WI38 (cell line): ENCODE results near the gene CLSTN2.

ENCODE experiments used
- H3K4me3 ChIP-seq: 2 replicates; pipeline ENCODE4 v1.5.1; 2011; ENCODE audit warnings: low read depth, mild to moderate bottlenecking, control low read depth, low read length
- CTCF ChIP-seq: IDR thresholded peaks from 2 replicates; pipeline ENCODE4 v1.5.1; 2012; ENCODE audit warnings: low read depth, mild to moderate bottlenecking, control low read depth, low read length

CLSTN2 gene

GRCh38 chr3:140599496-140599895, 664.5 kb downstream of the CLSTN2 start:
- no peak overlapping the region for H3K4me3 ChIP-seq
- no peak for TF ChIP-seq CTCF

DNA sequence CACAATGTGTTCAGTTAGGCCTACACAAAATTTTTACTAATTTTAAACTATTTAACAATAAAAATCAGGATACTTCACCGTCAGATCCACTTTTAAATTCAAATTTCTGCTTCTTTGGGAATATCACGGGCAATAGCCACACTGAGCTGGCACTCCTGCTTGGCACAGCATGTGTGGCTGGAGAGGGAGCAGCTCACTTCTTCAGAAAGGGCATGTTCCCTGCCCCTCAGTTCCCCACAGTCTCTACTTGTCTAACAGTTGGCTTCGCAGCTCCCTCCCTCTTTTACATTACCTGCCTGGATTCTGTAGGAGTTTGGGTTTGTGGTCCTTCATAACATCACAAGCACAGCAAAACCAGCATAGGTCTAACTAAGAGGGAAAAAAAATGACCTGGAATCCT, 666.9 kb downstream of the CLSTN2 start:
- no peak for TF ChIP-seq CTCF
- H3K4me3 ChIP-seq = no peak overlapping the region

- H3K4me3 ChIP-seq = no peak overlapping the region
- no peak for TF ChIP-seq CTCF
Measured at GRCh38 chr3:140602781-140603180, 667.8 kb downstream of the CLSTN2 start.

- H3K4me3 ChIP-seq = no peak overlapping the region
- TF ChIP-seq CTCF = no peak
Measured at GRCh38 chr3:140603766-140604165, 668.8 kb downstream of the CLSTN2 start.

- no peak for TF ChIP-seq CTCF
- no peak overlapping the region for H3K4me3 ChIP-seq
Measured at GRCh38 chr3:140610544-140610943, 675.6 kb downstream of the CLSTN2 start.

DNA sequence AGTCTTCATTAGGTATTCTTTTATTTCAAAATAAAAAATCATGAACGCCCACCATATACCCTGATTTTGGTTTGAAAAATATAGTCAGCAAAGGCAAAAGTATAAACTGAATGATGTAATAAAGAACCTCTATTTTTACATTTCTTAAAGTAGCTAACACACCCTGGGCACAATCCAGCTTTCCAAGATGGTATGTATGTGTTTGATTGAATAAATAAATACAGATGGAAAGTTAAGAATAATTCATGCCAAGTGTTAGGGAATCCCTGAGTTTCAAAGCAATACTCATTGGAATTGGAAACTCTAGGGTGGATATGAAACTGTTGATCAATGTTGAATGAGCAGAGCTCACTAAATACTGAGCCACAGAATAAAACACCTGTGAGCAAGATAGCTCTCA, 679.0 kb downstream of the CLSTN2 start:
- TF ChIP-seq CTCF = no peak
- H3K4me3 ChIP-seq = no peak overlapping the region

DNA sequence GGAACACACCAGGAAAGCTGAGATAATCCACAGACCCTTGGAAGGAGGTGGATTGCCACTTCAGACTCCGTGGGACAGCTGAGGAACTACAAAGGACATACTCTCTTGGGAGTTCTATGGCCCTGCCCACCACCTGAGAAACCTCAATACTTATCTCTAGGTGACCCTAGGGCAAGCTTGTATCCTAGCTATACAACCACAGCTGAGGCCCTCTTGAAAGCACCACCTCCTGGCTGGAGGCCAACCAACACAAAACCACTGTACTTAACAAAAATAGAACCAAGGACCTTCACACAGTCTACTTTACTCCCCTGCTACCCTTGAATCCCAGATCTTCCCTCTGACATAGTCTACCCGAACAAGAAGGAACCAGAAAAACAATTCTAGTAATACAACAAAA, 682.1 kb downstream of the CLSTN2 start:
- H3K4me3 ChIP-seq = no peak overlapping the region
- TF ChIP-seq CTCF = no peak
